Fibroblast of pulmonary artery (primary cell): ENCODE measurements around the gene NCKAP5.

Experiments
- DNase-seq: peaks from one replicate; pipeline ENCODE4 v3.0.0-alpha.2; 2010; ENCODE audit warnings: low read depth
- H3K4me3 ChIP-seq: replicated peaks from 2 replicates; pipeline ENCODE4 v1.5.1; 2011; ENCODE audit warnings: low read depth, mild to moderate bottlenecking, control low read depth, low read length, moderate library complexity
- TF ChIP-seq, protein P1 (sequence below): IDR thresholded peaks from 2 replicates; pipeline ENCODE4 v1.5.1; 2011; ENCODE audit warnings: mild to moderate bottlenecking, control low read depth, low read length, inconsistent platforms; ENCODE audit errors: missing control alignments

NCKAP5 gene

DNA sequence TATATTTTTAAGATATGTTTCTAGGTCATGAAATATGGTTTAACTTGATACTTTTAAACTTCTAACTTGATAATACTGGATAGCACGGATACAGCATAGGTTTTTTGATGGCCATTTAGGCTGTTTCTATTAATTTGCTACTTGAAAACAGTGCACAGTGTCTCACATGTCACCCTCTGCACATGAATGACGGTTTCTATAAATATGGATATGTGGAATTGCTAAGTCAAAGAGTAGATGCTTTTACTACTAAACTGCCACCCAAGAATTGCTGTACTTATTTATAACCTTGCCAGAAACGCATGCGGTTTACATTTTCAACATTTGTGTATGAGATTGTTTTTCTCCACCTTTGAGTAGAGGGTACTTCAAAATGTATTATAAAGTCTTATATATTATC lies 723.7 kb downstream of the NCKAP5 start:
- no peak overlapping the region for H3K4me3 ChIP-seq
- TF ChIP-seq, protein P1, sequence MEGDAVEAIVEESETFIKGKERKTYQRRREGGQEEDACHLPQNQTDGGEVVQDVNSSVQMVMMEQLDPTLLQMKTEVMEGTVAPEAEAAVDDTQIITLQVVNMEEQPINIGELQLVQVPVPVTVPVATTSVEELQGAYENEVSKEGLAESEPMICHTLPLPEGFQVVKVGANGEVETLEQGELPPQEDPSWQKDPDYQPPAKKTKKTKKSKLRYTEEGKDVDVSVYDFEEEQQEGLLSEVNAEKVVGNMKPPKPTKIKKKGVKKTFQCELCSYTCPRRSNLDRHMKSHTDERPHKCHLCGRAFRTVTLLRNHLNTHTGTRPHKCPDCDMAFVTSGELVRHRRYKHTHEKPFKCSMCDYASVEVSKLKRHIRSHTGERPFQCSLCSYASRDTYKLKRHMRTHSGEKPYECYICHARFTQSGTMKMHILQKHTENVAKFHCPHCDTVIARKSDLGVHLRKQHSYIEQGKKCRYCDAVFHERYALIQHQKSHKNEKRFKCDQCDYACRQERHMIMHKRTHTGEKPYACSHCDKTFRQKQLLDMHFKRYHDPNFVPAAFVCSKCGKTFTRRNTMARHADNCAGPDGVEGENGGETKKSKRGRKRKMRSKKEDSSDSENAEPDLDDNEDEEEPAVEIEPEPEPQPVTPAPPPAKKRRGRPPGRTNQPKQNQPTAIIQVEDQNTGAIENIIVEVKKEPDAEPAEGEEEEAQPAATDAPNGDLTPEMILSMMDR, result no peak
- no peak for DNase-seq

DNA sequence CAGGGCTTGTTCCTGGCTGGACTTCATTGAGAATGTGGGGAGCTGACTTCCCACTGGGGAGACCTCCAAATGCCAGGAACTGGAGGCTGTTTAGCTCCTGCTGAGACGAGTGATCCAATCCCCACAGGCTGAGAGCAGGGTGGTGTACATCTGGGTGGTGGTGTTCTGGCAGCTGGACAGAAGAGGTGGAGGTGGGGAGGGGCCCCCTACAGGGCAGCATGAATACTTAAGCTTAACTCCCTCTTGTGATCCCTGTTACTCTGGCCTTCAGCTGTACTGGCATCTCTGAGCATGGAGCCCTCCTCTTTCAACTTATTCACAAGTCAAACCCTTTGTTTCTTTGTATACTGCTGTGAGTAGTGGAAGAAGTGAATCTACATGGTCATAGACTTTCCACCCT lies 730.5 kb downstream of the NCKAP5 start:
- no peak overlapping the region for H3K4me3 ChIP-seq
- DNase-seq, result no peak
- TF ChIP-seq, protein P1, result no peak

DNA sequence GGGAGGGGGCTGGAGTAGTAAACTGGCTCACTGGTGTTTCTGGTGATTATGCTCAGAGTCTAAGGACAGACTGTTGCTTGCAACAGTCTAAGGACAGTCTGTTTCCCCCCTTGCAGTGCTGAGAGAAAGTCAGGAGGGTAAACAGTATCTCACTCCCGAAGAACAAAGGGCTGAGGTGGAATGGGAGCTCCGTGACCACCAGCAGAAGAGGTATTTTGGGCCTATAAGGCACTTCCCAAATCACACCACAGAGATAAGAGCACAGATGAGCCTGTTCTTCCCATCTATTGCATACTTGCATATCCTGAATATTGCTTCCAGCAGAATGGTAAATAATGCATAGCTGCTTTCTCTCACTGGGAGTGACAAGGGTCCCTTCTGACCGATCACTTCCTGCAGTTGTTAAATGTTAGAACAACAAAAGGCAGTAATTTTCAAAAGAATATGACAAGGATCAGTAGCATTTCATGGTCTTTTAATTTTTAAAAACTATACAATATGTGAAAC lies 737.9 kb downstream of the NCKAP5 start:
- TF ChIP-seq, protein P1, result no peak
- no peak overlapping the region for H3K4me3 ChIP-seq
- DNase-seq, result no peak

DNA sequence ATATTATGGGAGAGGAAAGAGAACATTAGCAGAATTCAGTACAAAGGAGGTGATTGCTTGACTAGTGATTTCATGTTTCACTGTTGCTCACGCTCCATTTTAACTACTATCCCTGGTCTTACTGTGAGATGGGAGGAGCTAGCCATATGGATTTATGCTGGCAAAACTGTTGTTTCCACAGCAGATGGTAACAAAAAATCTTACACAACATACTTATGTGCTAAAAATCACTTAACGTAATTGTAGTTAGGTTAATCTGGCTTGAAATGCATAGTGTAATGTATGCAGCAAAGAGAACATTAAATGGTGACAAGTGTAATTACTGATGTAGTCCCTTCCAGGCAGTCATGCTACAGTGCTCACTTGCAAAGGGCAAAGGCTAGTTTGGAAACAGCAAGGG lies 742.7 kb downstream of the NCKAP5 start:
- no peak for DNase-seq
- H3K4me3 ChIP-seq, result no peak overlapping the region

DNA sequence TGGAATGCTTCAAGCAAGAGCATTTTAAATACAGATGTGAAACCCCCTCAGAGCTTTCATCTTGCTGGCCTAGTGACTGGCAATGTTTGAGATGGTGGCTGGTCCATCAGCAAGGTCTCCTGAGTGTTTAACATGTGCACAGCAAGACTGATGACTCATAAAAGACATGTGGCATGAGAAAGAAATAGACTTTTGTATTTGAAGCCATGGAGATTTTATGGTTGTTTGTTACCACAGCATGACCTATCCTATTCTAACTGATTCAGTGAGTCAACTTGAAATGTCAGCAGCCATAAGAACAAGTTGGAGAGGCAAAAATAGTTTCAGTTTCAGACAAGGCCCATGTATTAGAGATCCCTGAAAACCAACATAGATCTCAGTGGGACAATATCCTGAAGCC lies 743.5 kb downstream of the NCKAP5 start:
- TF ChIP-seq, protein P1, result no peak
- DNase-seq, result no peak

More for the DNA sequence above, 742.7 kb downstream of the NCKAP5 start:
- TF ChIP-seq, protein P1, result no peak

DNA sequence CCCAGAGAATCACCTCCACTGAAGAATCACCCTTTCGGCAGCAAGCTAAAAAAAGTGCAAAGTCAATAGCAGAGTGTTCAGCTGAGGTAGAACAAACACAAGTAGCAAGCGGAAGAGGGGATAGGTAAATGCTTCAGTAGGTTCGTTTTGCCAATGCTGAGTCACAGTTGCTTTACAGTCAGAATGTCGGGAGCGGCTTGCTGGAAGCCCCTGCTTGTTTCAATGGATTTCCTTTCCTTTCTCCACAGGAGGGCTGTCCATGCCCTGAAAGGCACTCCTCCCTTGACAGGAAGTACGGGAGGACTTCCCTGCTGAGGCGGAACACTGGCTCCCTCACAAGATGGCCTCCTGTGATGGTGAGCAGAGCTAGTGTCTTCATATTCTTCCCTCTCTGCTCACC lies 752.0 kb downstream of the NCKAP5 start:
- TF ChIP-seq, protein P1, result no peak
- H3K4me3 ChIP-seq, result no peak overlapping the region
- DNase-seq, result no peak

More for the DNA sequence above, 743.5 kb downstream of the NCKAP5 start:
- H3K4me3 ChIP-seq, result no peak overlapping the region

DNA sequence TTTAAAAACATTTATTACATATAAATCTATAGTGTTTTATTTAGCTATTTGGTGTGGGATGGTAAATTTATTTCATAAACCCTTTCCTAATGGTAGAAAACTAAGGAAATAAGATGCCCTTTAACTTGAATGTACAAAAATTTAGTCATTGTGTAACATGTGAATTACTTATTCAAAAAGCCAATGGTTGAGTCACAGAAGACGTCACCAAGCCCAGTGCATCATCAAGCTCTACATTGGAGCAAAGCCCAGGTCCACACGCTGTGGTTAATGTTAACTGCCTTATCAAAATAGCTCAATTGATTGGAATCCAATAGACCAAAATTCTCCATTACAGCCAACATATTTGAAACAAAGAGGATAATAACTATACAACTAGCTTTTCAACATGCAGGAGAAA lies 752.7 kb downstream of the NCKAP5 start:
- peak; percentile 83 for DNase-seq
- TF ChIP-seq, protein P1, result no peak
- H3K4me3 ChIP-seq, result no peak overlapping the region
